ENCODE measurements around the gene DCAF4.

DCAF4 gene

GRCh38 chr14:72978856-72979255 is 52.6 kb downstream of the DCAF4 start (continued):
- no peak for TF ChIP-seq CREB5 (CRISPR knock-in tag; IDR thresholded peaks at IDR 0.05; ENCODE audit: low read depth)
- no peak for TF ChIP-seq SNAI2 (CRISPR knock-in tag; IDR thresholded peaks at IDR 0.05)

- ATAC-seq = no peak
- TF ChIP-seq ZNF565 (CRISPR knock-in tag; conservative IDR thresholded peaks at IDR 0.05; ENCODE audit: low read depth) = no peak
- TF ChIP-seq POU6F1 (CRISPR knock-in tag; IDR thresholded peaks at IDR 0.05; ENCODE audit: borderline replicate concordance, low read depth) = no peak
- no peak for TF ChIP-seq GLIS3 (CRISPR knock-in tag; IDR thresholded peaks at IDR 0.05)
- TF ChIP-seq ISL1 (CRISPR knock-in tag; IDR thresholded peaks at IDR 0.05) = no peak
- TF ChIP-seq TOX (CRISPR knock-in tag; IDR thresholded peaks at IDR 0.05; ENCODE audit: borderline replicate concordance) = no peak
Observed at GRCh38 chr14:72980863-72981262, 54.6 kb downstream of the DCAF4 start.

- TF ChIP-seq ZNF70 (CRISPR knock-in tag; IDR thresholded peaks at IDR 0.05) (no peak), ESRRG (CRISPR knock-in tag; IDR thresholded peaks at IDR 0.05) (no peak), ZNF565 (CRISPR knock-in tag; conservative IDR thresholded peaks at IDR 0.05; ENCODE audit: low read depth) (no peak), CSRNP3 (CRISPR knock-in tag; IDR thresholded peaks at IDR 0.05) (no peak), RARB (CRISPR knock-in tag; IDR thresholded peaks at IDR 0.05) (no peak), ZNF8 (CRISPR knock-in tag; IDR thresholded peaks at IDR 0.05) (no peak), ZC3H10 (CRISPR knock-in tag; IDR thresholded peaks at IDR 0.05) (no peak), SNAI2 (CRISPR knock-in tag; IDR thresholded peaks at IDR 0.05) (no peak), ISL1 (CRISPR knock-in tag; IDR thresholded peaks at IDR 0.05) (no peak), ZFP3 (CRISPR knock-in tag; IDR thresholded peaks at IDR 0.05) (no peak), PATZ1 (CRISPR knock-in tag; IDR thresholded peaks at IDR 0.05; ENCODE audit: borderline replicate concordance) (no peak), GLIS3 (CRISPR knock-in tag; IDR thresholded peaks at IDR 0.05) (no peak)
- ATAC-seq = no peak
Observed at GRCh38 chr14:72982146-72982708, 56.0 kb downstream of the DCAF4 start.

GRCh38 chr14:72986214-72986613 is 60.0 kb downstream of the DCAF4 start:
- ATAC-seq = no peak
- no peak for TF ChIP-seq BACH2 (CRISPR knock-in tag; IDR thresholded peaks at IDR 0.05; ENCODE audit: borderline replicate concordance)
- no peak for TF ChIP-seq SNAI2 (CRISPR knock-in tag; IDR thresholded peaks at IDR 0.05)
- no peak for TF ChIP-seq ESRRG (CRISPR knock-in tag; IDR thresholded peaks at IDR 0.05)
- TF ChIP-seq RARB (CRISPR knock-in tag; IDR thresholded peaks at IDR 0.05) = no peak
- TF ChIP-seq ZNF8 (CRISPR knock-in tag; IDR thresholded peaks at IDR 0.05) = no peak
- TF ChIP-seq PATZ1 (CRISPR knock-in tag; IDR thresholded peaks at IDR 0.05; ENCODE audit: borderline replicate concordance) = no peak

- no peak for ATAC-seq
- TF ChIP-seq OSR1 (CRISPR knock-in tag; IDR thresholded peaks at IDR 0.05) (no peak), CREB5 (CRISPR knock-in tag; IDR thresholded peaks at IDR 0.05; ENCODE audit: low read depth) (no peak), TOX (CRISPR knock-in tag; IDR thresholded peaks at IDR 0.05; ENCODE audit: borderline replicate concordance) (no peak), POU6F1 (CRISPR knock-in tag; IDR thresholded peaks at IDR 0.05; ENCODE audit: borderline replicate concordance, low read depth) (no peak), CSRNP3 (CRISPR knock-in tag; IDR thresholded peaks at IDR 0.05) (no peak)
Observed at GRCh38 chr14:72986857-72987256, 60.6 kb downstream of the DCAF4 start.
